ENCODE results near the gene UCN.
"Not testable (repeated sequence)": the region's sequence is repeated elsewhere in the genome, so short reads cannot be mapped to it uniquely, and the experiment has no call there.

The UCN gene

GRCh38 chr2:27308359-27308881 is at the start of gene UCN:
Gene UCN, minus strand, starts transcription at chr2:27308445. Its CDS starts 550 bp downstream, at chr2:27307895.
- DNase-seq, result no peak

DNA sequence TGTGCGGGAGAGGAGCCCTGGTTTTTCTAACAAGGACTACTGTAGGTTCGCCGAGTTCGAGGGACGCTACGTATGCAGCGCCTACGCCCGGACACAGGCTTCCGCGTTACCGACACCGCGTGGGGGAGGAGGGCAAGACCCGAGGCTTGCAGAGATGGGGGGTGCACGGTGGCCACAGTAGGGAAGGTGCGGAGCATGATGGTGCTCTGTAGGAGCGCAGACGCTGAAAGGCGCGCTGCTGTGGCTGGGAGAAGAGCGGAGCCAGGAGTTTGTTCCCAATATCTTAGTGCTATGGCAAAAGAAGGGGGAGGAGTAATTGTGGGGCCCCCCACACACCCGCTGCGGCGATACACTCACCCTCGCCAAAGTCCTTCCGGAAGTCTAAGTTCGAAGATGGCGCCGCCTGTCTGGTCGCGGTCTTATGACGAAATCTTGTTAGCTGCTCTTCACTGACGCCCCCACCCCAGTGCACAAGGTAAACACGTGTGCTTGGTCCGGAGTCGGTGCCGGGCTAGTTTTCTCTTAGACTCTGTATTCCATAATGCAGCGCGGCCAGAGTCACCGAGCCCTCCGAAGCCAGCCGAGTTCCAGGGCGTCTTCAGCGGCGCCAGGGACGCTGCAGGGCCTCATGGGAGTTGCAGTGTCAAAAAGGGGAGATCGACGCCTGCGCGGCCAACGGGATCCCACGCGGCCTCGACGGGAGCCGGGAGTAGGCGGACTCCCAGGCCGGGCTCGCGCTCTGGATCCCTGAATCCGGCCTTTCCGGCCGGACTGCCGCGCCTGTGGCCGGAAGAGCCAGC is 48.3 kb upstream of the UCN start, which contains the start of gene GTF3C2:
Gene GTF3C2 (minus strand): TSS at position 383 of the 800 bp plus-strand sequence. CDS start 13,210 bp downstream, outside the sequence.
- peak; percentile 92 to 97 for DNase-seq

GRCh38 chr2:27356056-27356381 is 47.8 kb upstream of the UCN start:
- peak in 1 of 2 experiments; percentile 42 for DNase-seq

DNA sequence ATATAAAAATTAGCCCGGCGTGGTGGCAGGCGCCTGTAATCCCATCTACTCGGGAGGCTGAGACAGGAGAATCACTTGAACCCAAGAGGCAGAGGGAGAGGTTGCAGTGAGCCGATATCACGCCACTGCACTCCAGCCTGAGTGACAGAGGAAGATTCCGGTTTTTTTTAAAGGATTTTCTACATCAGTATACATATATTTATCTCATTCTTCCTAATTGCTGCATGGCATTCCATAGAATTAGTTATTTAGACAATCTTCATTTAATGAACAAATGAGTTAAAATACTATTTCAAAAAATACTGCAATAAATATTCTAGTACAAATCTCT is 46.3 kb upstream of the UCN start:
- DNase-seq, result no peak

DNA sequence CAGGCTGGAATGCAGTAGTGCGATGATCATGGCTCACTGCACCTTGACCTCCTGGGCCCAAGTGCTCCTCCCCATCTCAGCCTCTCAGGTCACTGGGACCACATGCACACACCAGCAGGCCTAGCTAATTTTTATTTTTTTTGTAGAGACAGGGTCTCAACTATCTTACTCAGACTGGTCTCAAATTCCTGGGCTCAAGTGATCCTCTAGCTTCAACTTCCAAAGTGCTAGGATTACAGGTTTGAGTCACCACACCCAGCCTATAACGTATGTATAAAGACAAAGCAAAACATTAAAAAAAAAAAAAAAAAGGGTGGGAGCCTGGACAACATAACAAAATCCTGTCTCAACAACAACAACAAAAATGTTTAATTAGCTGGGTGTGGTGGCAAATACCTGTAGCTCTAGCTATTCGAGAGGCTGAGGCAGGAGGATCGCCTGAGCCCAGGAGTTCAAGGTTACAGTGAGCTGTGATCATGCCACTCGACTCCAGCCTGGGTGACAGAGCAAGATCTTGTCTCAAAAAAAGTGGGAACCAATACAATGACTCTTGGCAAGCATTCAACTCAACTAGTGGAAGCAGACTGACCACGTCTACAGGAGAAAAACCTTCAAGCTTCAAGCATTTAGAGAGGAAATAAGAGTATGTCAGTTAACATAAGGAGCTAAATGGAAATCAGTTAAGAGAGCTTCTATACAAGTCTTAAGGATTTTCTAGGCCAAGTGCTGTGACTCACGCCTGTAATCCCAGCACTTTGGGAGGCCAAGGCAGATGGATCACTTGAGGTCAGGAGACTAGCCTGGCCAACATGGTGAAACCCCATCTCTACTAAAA is 45.7 kb upstream of the UCN start:
- DNase-seq, result no peak

- DNase-seq, result not testable (repeated sequence)
Observed at GRCh38 chr2:27353386-27353761, 45.1 kb upstream of the UCN start.

DNA sequence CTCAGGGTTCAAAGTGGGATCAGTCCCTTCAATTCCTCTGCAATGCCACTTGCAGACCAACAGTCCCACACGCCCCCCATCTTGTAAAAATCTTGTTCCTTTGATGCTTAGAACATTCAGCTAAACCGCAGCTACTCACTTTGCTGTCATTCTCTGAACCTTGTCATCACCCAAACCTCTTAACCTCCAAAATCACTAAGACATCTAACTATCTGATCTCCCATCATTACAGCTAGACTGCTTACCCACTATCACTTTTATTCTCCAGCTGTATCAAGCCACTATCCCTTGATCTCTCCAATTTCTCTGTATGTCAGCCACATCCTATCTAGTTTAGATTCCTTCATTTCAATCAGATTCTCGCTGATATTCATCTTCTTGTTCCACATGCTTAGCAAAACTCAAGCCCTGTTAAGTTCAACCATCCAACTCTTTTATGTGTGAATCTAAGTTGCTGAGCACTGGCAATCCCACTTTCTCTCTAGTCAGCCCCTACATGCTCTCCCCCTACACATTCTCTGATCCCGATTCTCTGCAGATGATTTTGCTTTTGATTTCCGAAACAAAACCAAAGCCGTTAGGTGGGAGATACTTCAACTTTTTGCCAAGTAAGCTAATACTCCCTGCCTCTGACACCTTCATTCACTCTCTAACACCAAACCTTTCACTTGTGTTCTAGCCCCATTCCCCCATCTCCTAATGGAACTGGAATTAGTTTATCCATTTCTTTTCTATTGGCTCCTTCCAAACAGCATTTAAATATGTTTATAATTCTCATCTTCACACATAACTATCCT is 43.8 kb upstream of the UCN start:
- no peak for DNase-seq

DNA sequence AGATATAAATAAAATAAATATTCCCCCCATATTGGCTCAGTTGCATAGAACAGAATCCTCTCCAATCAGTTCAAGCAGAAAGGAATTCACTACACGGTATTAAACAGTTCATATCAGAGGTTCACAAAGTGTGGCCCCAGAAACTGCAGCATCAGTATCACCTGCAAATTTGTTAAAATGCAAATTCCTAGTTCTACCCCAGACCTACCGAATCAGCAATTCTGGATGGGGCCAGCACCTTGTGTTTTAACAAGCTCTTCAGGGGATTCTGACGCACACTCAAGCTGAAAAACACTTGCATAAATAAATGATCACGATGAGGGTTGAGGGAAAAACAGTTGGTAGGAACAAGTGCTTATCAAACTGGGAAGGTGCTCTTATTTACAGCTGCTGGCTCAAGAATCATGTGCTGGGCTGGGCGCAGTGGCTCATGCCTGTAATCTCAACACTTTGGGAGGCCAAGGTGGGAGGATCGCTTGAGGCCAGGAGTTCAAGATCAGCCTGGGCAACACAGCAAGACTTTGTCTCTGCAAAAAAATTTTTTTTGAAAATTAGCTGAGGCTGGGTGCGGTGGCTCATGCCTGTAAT is 42.0 kb upstream of the UCN start:
- no peak for DNase-seq

- no peak for DNase-seq
Observed at GRCh38 chr2:27347641-27348040, 39.4 kb upstream of the UCN start.

GRCh38 chr2:27336173-27336572 is 27.9 kb upstream of the UCN start:
- DNase-seq, result no peak

- no peak for DNase-seq
Observed at GRCh38 chr2:27335311-27335710, 27.1 kb upstream of the UCN start.

- no peak for DNase-seq
Observed at GRCh38 chr2:27324720-27325119, 16.5 kb upstream of the UCN start.

DNA sequence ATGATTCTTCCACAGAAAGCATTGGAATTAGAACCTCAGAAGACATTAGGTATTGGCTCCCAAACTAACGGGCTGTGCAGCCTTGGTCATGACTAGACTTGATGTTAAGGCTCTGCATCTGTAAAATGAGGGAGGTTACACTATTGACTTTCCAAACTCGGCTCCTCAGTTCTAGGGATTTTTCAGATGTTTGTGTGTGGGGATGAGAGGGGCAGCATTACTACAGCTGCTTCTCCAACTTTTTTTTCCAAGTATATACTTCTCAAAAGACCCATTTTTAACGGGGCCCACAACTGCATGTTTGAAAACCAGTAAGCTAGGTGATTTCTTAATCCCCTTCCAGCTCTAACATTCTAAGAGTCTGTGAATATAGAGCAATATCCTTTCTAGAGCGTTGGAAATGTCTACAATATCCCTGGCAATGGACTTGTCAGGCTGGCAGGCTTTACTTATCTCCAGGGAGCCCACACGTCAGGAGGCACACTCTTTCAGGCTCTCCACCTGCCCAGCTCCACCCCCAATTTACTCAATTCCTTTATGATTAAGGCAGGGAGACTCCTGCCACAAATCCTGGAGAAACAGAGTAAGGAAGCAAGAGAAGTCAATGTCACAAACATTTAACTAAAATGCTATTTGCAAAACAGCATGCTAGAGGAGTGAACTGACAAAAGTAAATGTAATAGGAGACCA is 15.5 kb upstream of the UCN start:
- no peak for DNase-seq

- peak; percentile 73 to 86 for DNase-seq
Observed at GRCh38 chr2:27322766-27323595, 14.7 kb upstream of the UCN start, which contains the start of gene MPV17. Gene MPV17, minus strand, starts transcription at chr2:27323097. Its CDS starts 580 bp downstream, at chr2:27322517.

DNA sequence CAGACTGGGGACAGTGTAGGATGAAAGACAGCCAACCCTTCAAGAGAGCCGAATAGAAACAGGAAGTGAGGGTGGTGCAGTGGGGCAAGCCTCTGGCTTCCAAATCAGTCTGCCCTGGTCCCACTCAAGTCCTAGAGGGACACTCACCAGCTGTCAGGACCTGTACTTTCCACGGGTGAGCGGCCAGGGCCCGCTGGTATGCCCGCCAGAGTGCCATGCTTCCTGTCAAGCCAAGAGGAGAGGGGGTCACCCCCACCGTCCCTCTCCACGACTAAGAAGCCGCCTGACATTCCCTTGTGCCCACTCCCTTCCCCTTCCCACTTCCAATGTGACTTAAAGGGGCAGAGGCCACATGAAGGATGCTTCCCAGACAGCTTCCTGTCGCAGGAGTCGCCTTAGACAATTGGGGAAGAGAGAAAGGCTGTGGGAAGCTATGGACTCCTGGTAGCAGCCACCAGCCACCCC is 14.1 kb upstream of the UCN start:
- no peak for DNase-seq

- peak; percentile 44 to 77 for DNase-seq
Observed at GRCh38 chr2:27320958-27321543, 12.8 kb upstream of the UCN start.

DNA sequence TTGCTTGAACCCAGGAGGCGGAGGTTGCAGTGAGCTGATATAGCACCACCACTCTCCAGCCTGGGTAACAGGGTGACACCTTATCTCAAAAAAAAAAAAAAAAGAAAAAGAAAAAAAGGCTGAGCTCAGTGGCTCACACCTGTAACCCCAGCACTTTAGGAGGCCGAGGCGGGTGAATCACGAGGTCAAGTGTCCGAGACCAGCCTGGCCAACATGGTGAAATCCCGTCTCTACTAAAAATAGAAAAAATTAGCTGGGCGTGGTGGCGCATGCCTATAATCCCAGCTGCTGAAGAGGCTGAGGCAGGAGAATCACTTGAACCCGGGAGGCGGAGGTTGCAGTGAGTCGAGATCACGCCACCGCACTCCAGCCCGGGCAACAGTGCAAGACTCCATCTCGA is 11.6 kb upstream of the UCN start:
- DNase-seq, result not testable (repeated sequence)

DNA sequence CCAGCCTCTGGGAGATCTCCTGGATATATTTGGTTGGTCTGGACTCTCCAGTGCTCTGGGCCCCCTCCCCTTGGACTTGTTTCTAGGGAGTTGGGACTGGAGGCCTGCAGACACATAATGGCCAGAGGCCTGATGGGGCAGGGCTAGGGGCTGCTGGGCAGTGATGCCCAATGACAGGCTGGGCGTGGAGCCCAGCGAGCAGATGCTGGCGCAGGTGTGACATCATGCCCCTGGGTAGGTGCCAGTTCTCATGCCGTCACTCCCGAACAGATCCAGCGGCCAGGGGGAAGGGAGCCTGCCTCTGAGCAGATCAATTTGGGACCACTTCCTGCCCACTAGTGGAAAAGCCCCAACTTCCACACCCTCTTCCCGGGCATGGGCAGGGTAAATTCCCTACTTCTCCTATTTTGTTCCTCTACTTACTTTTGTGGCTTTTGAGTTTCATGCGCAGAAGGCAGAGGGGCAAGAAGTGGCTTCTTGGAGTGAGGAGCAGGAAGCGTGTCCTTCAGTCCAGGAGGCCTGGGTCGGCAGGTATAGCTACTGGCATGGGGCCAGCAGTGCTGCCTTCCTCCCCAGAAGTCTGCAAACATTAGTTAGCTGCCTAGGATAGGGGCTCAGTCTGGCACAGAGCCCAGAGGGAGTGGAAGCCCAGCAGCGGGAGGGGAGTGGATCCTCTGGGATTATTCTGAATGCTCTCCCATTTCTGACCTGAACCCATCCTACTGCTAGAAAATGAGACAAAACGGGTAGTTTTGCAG is 8.6 kb upstream of the UCN start:
- peak in 1 of 2 experiments; percentile 77 for DNase-seq

GRCh38 chr2:27315122-27315521 is 6.9 kb upstream of the UCN start:
- no peak for DNase-seq

DNA sequence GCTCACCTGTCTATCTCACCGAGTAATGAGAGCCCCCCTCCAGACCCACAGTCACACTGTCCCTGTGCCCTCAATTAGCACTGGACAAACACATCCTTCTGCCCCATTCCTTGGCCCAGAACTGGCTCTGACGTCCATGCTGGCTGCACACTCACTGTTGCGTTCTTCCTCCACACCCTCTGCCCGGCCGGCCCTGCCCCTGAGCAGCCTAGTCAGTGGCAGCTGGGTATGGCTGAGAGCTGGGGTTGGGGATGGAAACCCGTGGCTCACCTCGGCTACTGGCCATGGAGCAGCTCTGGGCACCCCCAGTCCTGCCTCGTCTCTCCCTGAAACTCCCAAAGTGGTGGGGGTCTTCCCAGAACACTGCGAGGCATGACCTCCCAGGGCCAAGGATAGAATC is 6.5 kb upstream of the UCN start:
- no peak for DNase-seq

All from NCI-H446 (cell line).